HCT116 (cell line): ENCODE measurements around the gene NOS1. TPM values are rescaled to one million over a fixed set of nuclear protein-coding genes. Genes with fewer than 3 reads are reported as not detected.

Experiments used
- ATAC-seq: fragments of 200-7000 bp; cut with Tn5 transposase; 2 replicates; pipeline ENCODE4 v1.9.1; 2020; ENCODE audit warnings: mild to moderate bottlenecking, moderate library complexity
- BruUV-seq: library from RNA; stranded (reverse); fragments of 400-500 nt; replicated peaks from 2 replicates; lab custom pipeline; 2021; lab: Mats Ljungman, UMichigan
- CTCF ChIA-PET: fragments of 300-600 bp; sonication (Branson Sonifier 250); formaldehyde crosslinking; loops from one replicate; lab custom pipeline; 2021; ENCODE audit warnings: antibody characterized with exemption; lab: Charles Lee
- POLR2A ChIA-PET: fragments of 300-600, 350-600 bp; sonication (Branson Sonifier 250); formaldehyde crosslinking; loops from one replicate; lab custom pipeline; 2021; ENCODE audit warnings: antibody characterized with exemption; lab: Charles Lee
- RAD21 ChIA-PET, 2 experiments: fragments of 300-600 bp; sonication (Branson Sonifier 250); formaldehyde crosslinking; loops; one replicate each; lab custom pipeline; 2023; ENCODE audit warnings: low total read pairs in 2 of 2; ENCODE audit not compliant: uncharacterized antibody in 2 of 2, unreplicated experiment in 2 of 2, low non-redundant PET in 1 of 2; lab: Charles Lee
- DNase-seq: peaks from one replicate; pipeline ENCODE4 v3.0.0-alpha.2; 2010; ENCODE audit warnings: low read depth, low spot score
- H2AFZ ChIP-seq: fragments of 200-600 bp; shearing (Covaris generic), sonication (generic); 2 replicates; pipeline ENCODE4 v1.6.1; 2017; ENCODE audit warnings: low read depth, mixed run types, mixed read lengths, antibody characterized with exemption, low read length; ENCODE audit not compliant: poor library complexity, severe bottlenecking
- H3K27ac ChIP-seq: 2 replicates; pipeline ENCODE4 v1.5.1; 2012; ENCODE audit warnings: low read depth, low read length
- H3K27me3 ChIP-seq: fragments of 200-600 bp; sonication (generic); 2 replicates; pipeline ENCODE4 v1.6.1; 2016; ENCODE audit warnings: mixed run types, low read length, mixed read lengths; ENCODE audit not compliant: insufficient read depth
- H3K36me3 ChIP-seq, 2 experiments: fragments of 200-500 bp in 1 of 2; fragments of 200-600 bp in 1 of 2; sonication (Bioruptor generic) in 1 of 2; sonication (generic) in 1 of 2; 2 replicates each; pipeline versions ENCODE4 v1.5.1 to v1.6.1; 2014 to 2016; ENCODE audit warnings: low read length in 2 of 2, inconsistent platforms in 1 of 2, mixed read lengths in 1 of 2, mixed run types in 1 of 2; ENCODE audit not compliant: insufficient read depth in 2 of 2, control insufficient read depth in 1 of 2
- H3K4me1 ChIP-seq, 2 experiments: fragments of 200-600 bp in 1 of 2; sonication (generic) in 1 of 2; 2 replicates each; pipeline versions ENCODE4 v1.5.1 to v1.6.1; 2012 to 2017; ENCODE audit warnings: low read length in 2 of 2, inconsistent platforms in 1 of 2, mild to moderate bottlenecking in 1 of 2, mixed read lengths in 1 of 2, mixed run types in 1 of 2, moderate library complexity in 1 of 2; ENCODE audit not compliant: insufficient read depth in 2 of 2, control insufficient read depth in 1 of 2
- H3K4me2 ChIP-seq: fragments of 200-600 bp; sonication (generic); 2 replicates; pipeline ENCODE4 v1.6.1; 2017; ENCODE audit warnings: mixed run types, low read length, mixed read lengths
- H3K4me3 ChIP-seq, 2 experiments: fragments of 200-600 bp in 1 of 2; sonication (generic) in 1 of 2; replicated peaks in 1 of 2; 2 replicates each; pipeline ENCODE4 v1.5.1; 2011 to 2016; ENCODE audit warnings: low read length in 2 of 2, control low read depth in 1 of 2, low read depth in 1 of 2, mild to moderate bottlenecking in 1 of 2, mixed read lengths in 1 of 2, mixed run types in 1 of 2
- H3K79me2 ChIP-seq: fragments of 200-600 bp; sonication (generic); 2 replicates; pipeline ENCODE4 v1.6.1; 2017; ENCODE audit warnings: mild to moderate bottlenecking, mixed run types, low read length, moderate library complexity, mixed read lengths; ENCODE audit not compliant: insufficient read depth
- H3K9ac ChIP-seq: fragments of 200-600 bp; sonication (generic); 2 replicates; pipeline ENCODE4 v1.6.1; 2016; ENCODE audit warnings: low read length, mixed read lengths
- H3K9me2 ChIP-seq: fragments of 200-600 bp; sonication (generic), shearing (Covaris generic); 2 replicates; pipeline ENCODE4 v1.6.1; 2017; ENCODE audit warnings: mixed run types, mild to moderate bottlenecking, moderate library complexity; ENCODE audit not compliant: insufficient read depth
- H3K9me3 ChIP-seq, 2 experiments: fragments of 200-500 bp in 1 of 2; fragments of 200-600 bp in 1 of 2; sonication (Bioruptor generic) in 1 of 2; sonication (generic) in 1 of 2; 2 replicates each; pipeline ENCODE4 v1.6.1; 2014 to 2017; ENCODE audit warnings: low read length in 2 of 2, mixed read lengths in 2 of 2, inconsistent platforms in 1 of 2, low read depth in 1 of 2, mild to moderate bottlenecking in 1 of 2, mixed run types in 1 of 2, moderate library complexity in 1 of 2; ENCODE audit not compliant: control insufficient read depth in 1 of 2, insufficient read depth in 1 of 2
- H4K20me1 ChIP-seq: fragments of 200-600 bp; sonication (generic), shearing (Covaris generic); 2 replicates; pipeline ENCODE4 v1.6.1; 2017; ENCODE audit warnings: mixed run types, mild to moderate bottlenecking, moderate library complexity; ENCODE audit not compliant: insufficient read depth
- ATF3 ChIP-seq: IDR thresholded peaks from 2 replicates; pipeline ENCODE4 v1.6.1; 2012
- CBX3 ChIP-seq: IDR thresholded peaks from 2 replicates; pipeline ENCODE4 v1.6.1; 2012; ENCODE audit warnings: low read depth
- CEBPB ChIP-seq: IDR thresholded peaks from 2 replicates; pipeline ENCODE4 v1.6.1; 2012; ENCODE audit warnings: low read depth
- ELF1 ChIP-seq: IDR thresholded peaks from 2 replicates; pipeline ENCODE4 v1.6.1; 2012; ENCODE audit warnings: low read depth, borderline replicate concordance
- EZH2 ChIP-seq: fragments of 200-600 bp; sonication (generic); IDR thresholded peaks from 2 replicates; pipeline ENCODE4 v1.6.1; 2017; ENCODE audit warnings: antibody characterized with exemption, mixed run types
- EZH2phosphoT487 ChIP-seq: fragments of 200-600 bp; IDR thresholded peaks from 2 replicates; pipeline ENCODE4 v1.6.1; 2018; ENCODE audit warnings: antibody characterized with exemption, borderline replicate concordance
- FOSL1 ChIP-seq: IDR thresholded peaks from 2 replicates; pipeline ENCODE4 v1.6.1; 2012; ENCODE audit warnings: low read depth
- JUND ChIP-seq: IDR thresholded peaks from 2 replicates; pipeline ENCODE4 v1.6.1; 2012
- MAX ChIP-seq: IDR thresholded peaks from 2 replicates; pipeline ENCODE4 v1.6.1; 2012
- RAD21 ChIP-seq: IDR thresholded peaks from 2 replicates; pipeline ENCODE4 v1.6.1; 2012; ENCODE audit warnings: low read depth, mild to moderate bottlenecking
- SIN3A ChIP-seq: IDR thresholded peaks from 2 replicates; pipeline ENCODE4 v1.6.1; 2012; ENCODE audit warnings: low read depth
- SP1 ChIP-seq: IDR thresholded peaks from 2 replicates; pipeline ENCODE4 v1.6.1; 2012; ENCODE audit warnings: low read depth
- SRF ChIP-seq: IDR thresholded peaks from 2 replicates; pipeline ENCODE4 v1.6.1; 2012; ENCODE audit warnings: low read depth
- YY1 ChIP-seq: IDR thresholded peaks from 2 replicates; pipeline ENCODE4 v1.6.1; 2011; ENCODE audit warnings: low read length, low read depth, moderate library complexity, mild to moderate bottlenecking; ENCODE audit not compliant: insufficient replicate concordance; ENCODE audit errors: extremely low read depth
- ZBTB33 ChIP-seq: IDR thresholded peaks from 2 replicates; pipeline ENCODE4 v1.6.1; 2011; ENCODE audit warnings: mild to moderate bottlenecking, low read length, moderate library complexity; ENCODE audit not compliant: insufficient replicate concordance; ENCODE audit errors: extremely low read depth
- ZFX ChIP-seq: fragments of 450-650 bp; IDR thresholded peaks from 2 replicates; pipeline ENCODE4 v1.6.1; 2017
- ZNF274 ChIP-seq: fragments of 200-500 bp; sonication (Bioruptor generic); IDR thresholded peaks from 2 replicates; pipeline ENCODE4 v1.6.1; 2014; ENCODE audit warnings: mild to moderate bottlenecking, low read depth, low read length, inconsistent platforms
- intact Hi-C: fragments of 100-400 bp; cut with micrococcal nuclease; formaldehyde crosslinking; loops from 2 replicates; pipeline ENCODE4 v1.10.0; 2022
- total RNA-seq: library from RNA; stranded (reverse); gene quantifications from one replicate; pipeline ENCODE4 v1.2.1, GENCODE V29; 2021; ENCODE audit not compliant: unreplicated experiment
- TF ChIP-seq, protein P1 (sequence below), 3 experiments: fragments of 200-600 bp in 1 of 3; sonication (generic) in 1 of 3; IDR thresholded peaks in 2 of 3; conservative IDR thresholded peaks in 1 of 3; 2 replicates each; pipeline ENCODE4 v1.5.1; 2012 to 2017; ENCODE audit warnings: low read depth in 2 of 3, low read length in 2 of 3, antibody characterized with exemption in 1 of 3, borderline replicate concordance in 1 of 3, control low read depth in 1 of 3, mild to moderate bottlenecking in 1 of 3, mixed read lengths in 1 of 3, mixed run types in 1 of 3, moderate library complexity in 1 of 3; ENCODE audit not compliant: insufficient read depth in 1 of 3

NOS1 gene
- total RNA-seq, 1 experiment from 2014 or later: 0.22 TPM

DNA sequence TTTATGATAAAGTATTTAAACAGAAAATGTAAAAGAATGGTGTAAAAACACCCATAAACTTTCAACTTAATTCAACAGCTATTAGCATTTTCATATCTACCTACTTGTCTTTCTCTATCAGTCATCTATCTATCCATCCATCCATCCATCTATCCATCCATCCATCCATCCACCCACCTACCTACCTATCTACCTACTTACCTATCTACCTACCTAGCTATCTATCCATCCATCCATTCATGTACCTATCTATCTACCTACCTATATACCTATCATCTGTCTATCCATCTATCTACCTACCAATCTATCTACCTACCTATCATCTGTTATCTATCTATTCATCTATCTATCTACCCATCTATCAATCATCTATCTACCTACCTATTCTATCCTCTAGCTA is 8.5 kb downstream of the NOS1 start:
- no TSS peak for BruUV-seq
- no peak overlapping the region for H2AFZ ChIP-seq
- CTCF ChIA-PET: interaction anchor here (1.6 kb wide), 1 partner anchor 14 kb away, joined by 5 read pairs; no protein-coding TSS in a partner anchor
- TF ChIP-seq CBX3 (no peak), EZH2phosphoT487 (no peak), YY1 (no peak), FOSL1 (no peak), SIN3A (no peak)
- H3K79me2 ChIP-seq: no peaks in the 10 kb centered on the region
- peaks cover 24% of the 10 kb centered on the region; the same call in 1 of the 2 replicates for H3K27me3 ChIP-seq
- no peaks in the 10 kb centered on the region for H4K20me1 ChIP-seq
- no peaks in the 10 kb centered on the region for H3K4me1 ChIP-seq
- no peak for ATAC-seq
- RAD21 ChIA-PET: no interaction called here
- H3K36me3 ChIP-seq: no peaks in the 10 kb centered on the region
- POLR2A ChIA-PET: no interaction called here
- no peak for DNase-seq
- H3K9me2 ChIP-seq: no peaks in the 10 kb centered on the region
- H3K4me3 ChIP-seq: no peak overlapping the region
- H3K4me2 ChIP-seq: no peak overlapping the region
- intact Hi-C loops: no loop called here
- no peak overlapping the region for H3K27ac ChIP-seq
- H3K9ac ChIP-seq: no peak overlapping the region
- H3K9me3 ChIP-seq: no peaks in the 10 kb centered on the region

DNA sequence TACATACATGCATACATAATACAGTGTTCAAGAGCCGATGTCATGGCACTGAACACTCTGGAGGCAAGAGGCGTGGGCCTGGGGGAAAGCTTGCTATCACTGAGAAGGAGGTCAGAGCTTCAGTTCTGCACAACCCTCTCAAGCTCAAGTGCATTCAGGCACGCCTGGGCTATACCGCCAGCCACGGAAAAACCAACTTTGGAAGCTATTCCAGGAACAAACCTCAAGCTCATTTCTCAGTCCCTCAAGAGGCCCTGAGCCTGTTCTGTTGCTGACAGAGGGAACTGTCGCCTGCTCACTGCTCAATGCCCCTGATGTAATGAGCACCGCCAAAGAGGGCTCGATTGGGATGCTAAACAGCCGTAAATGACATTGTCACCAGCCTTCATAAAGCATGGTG is 9.2 kb downstream of the NOS1 start:
- Histone ChIP-seq H3K27ac (no peak overlapping the region), H3K79me2 (no peaks in the 10 kb centered on the region), H4K20me1 (no peaks in the 10 kb centered on the region), H3K27me3 (peaks cover 24% of the 10 kb centered on the region; the same call in 1 of the 2 replicates), H3K4me2 (no peak overlapping the region), H3K4me3 (no peak overlapping the region), H3K9me2 (no peaks in the 10 kb centered on the region), H3K9me3 (no peaks in the 10 kb centered on the region), H3K36me3 (no peaks in the 10 kb centered on the region), H3K4me1 (no peaks in the 10 kb centered on the region), H3K9ac (no peak overlapping the region), H2AFZ (no peak overlapping the region)
- CTCF ChIA-PET: interaction anchor here (1.4 to 1.6 kb wide), 2 partner anchors 15 to 485 kb away, joined by 4 to 5 read pairs; no protein-coding TSS in a partner anchor
- intact Hi-C loops: no loop called here
- RAD21 ChIA-PET: no interaction called here
- no peak for DNase-seq
- no peak for ATAC-seq
- BruUV-seq: no TSS peak
- POLR2A ChIA-PET: no interaction called here
- TF ChIP-seq SRF: no peak
- TF ChIP-seq RAD21: no peak
- no peak for TF ChIP-seq ELF1
- no peak for TF ChIP-seq FOSL1
- TF ChIP-seq, protein P1, sequence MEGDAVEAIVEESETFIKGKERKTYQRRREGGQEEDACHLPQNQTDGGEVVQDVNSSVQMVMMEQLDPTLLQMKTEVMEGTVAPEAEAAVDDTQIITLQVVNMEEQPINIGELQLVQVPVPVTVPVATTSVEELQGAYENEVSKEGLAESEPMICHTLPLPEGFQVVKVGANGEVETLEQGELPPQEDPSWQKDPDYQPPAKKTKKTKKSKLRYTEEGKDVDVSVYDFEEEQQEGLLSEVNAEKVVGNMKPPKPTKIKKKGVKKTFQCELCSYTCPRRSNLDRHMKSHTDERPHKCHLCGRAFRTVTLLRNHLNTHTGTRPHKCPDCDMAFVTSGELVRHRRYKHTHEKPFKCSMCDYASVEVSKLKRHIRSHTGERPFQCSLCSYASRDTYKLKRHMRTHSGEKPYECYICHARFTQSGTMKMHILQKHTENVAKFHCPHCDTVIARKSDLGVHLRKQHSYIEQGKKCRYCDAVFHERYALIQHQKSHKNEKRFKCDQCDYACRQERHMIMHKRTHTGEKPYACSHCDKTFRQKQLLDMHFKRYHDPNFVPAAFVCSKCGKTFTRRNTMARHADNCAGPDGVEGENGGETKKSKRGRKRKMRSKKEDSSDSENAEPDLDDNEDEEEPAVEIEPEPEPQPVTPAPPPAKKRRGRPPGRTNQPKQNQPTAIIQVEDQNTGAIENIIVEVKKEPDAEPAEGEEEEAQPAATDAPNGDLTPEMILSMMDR (IDR thresholded peaks at IDR 0.05 in 2 of 3, conservative IDR thresholded peaks at IDR 0.05 in 1 of 3; ENCODE audit: borderline replicate concordance in 1 of 3, insufficient read depth in 1 of 3, low read depth in 2 of 3, low read length in 2 of 3): no peak
- TF ChIP-seq JUND: no peak
- TF ChIP-seq ZFX: no peak
- TF ChIP-seq ATF3: no peak
- no peak for TF ChIP-seq SIN3A
- no peak for TF ChIP-seq MAX
- TF ChIP-seq SP1: no peak
- no peak for TF ChIP-seq CBX3
- TF ChIP-seq YY1: no peak
- TF ChIP-seq ZNF274: no peak
- TF ChIP-seq CEBPB: no peak
- TF ChIP-seq EZH2: no peak
- no peak for TF ChIP-seq ZBTB33
